Esophagus muscularis mucosa (tissue), 3 donors: ENCODE data around the gene ESR2.

Experiments used
- POLR2AphosphoS5 ChIP-seq, 2 donors: sonication (generic); formaldehyde crosslinking; IDR thresholded peaks; one replicate each; pipeline ENCODE4 v1.6.1; 2017; ENCODE audit warnings: antibody characterized with exemption in 2 of 2
- TF ChIP-seq, protein P1 (sequence below), 3 experiments: fragments of 200-600 bp in 2 of 3; fragments of 450-650 bp in 1 of 3; sonication (generic) in 2 of 3; IDR thresholded peaks; one replicate each; pipeline ENCODE4 v1.5.1; 2017 to 2019; ENCODE audit warnings: antibody characterized with exemption in 3 of 3, mild to moderate bottlenecking in 2 of 3, moderate library complexity in 1 of 3

DNA sequence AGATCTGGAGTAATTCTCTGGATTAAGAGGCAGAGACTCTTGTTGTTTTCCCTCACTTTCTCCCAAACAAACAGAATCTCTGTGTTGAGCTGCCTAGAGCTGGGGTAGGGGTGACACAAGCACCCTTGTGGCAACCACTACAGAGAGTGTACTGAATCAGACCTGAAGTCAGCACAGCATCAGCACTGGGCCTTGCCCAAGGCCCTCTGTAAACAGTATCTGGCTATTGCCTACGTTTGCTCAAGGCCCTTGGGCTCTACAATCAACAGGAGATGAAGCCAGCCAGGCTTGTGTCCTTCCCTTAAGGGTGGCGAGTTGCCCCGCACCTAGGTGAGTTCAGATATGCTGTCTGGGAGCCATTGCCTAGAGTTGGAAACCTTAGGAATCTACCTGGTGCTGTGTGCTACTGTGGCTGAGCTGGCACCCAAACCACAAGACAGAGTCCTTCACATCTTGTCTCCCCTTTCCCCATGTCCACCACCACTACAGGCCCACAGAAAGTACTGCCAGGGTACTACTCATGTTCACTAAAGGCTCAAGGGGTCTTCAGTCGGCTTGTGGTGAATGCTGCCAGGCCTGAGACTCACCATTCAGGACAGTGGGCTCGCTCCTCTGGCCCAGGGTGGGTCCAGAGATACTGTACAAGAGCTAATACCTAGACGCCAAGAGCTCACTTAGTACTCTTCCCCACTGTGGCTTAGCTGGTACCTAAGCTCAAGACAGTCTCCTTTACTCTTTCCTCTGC lies 234.5 kb downstream of the ESR2 start:
- TF ChIP-seq, protein P1, sequence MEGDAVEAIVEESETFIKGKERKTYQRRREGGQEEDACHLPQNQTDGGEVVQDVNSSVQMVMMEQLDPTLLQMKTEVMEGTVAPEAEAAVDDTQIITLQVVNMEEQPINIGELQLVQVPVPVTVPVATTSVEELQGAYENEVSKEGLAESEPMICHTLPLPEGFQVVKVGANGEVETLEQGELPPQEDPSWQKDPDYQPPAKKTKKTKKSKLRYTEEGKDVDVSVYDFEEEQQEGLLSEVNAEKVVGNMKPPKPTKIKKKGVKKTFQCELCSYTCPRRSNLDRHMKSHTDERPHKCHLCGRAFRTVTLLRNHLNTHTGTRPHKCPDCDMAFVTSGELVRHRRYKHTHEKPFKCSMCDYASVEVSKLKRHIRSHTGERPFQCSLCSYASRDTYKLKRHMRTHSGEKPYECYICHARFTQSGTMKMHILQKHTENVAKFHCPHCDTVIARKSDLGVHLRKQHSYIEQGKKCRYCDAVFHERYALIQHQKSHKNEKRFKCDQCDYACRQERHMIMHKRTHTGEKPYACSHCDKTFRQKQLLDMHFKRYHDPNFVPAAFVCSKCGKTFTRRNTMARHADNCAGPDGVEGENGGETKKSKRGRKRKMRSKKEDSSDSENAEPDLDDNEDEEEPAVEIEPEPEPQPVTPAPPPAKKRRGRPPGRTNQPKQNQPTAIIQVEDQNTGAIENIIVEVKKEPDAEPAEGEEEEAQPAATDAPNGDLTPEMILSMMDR (IDR thresholded peaks at IDR 0.05), result no peak
- no peak for TF ChIP-seq POLR2AphosphoS5 (IDR thresholded peaks at IDR 0.05)
